Subcutaneous abdominal adipose tissue (tissue), 5 donors: Measurements from ENCODE around the gene LRRC4C.

Experiments
- H3K27ac ChIP-seq: one replicate; pipeline ENCODE4 v1.7.0; 2013; ENCODE audit warnings: low read depth, mild to moderate bottlenecking, inconsistent platforms, low read length, moderate library complexity
- H3K27me3 ChIP-seq, 5 donors: one replicate each; pipeline ENCODE4 v1.7.0; 2013; ENCODE audit warnings: low read length in 5 of 5, inconsistent platforms in 1 of 5; ENCODE audit not compliant: control insufficient read depth in 5 of 5, insufficient read depth in 4 of 5
- H3K36me3 ChIP-seq, 5 donors: one replicate each; pipeline ENCODE4 v1.7.0; 2013; ENCODE audit warnings: low read length in 5 of 5; ENCODE audit not compliant: control insufficient read depth in 5 of 5, insufficient read depth in 5 of 5
- H3K4me1 ChIP-seq, 5 donors: one replicate each; pipeline ENCODE4 v1.7.0; 2013; ENCODE audit warnings: low read length in 5 of 5, mild to moderate bottlenecking in 3 of 5, moderate library complexity in 1 of 5; ENCODE audit not compliant: control insufficient read depth in 5 of 5, insufficient read depth in 5 of 5
- H3K4me3 ChIP-seq, 5 donors: one replicate each; pipeline ENCODE4 v1.7.0; 2013; ENCODE audit warnings: low read length in 5 of 5, low read depth in 1 of 5
- H3K9ac ChIP-seq, 5 donors: one replicate each; pipeline ENCODE4 v1.7.0; 2013; ENCODE audit warnings: low read length in 5 of 5, mild to moderate bottlenecking in 4 of 5, moderate library complexity in 3 of 5
- H3K9me3 ChIP-seq, 5 donors: one replicate each; pipeline ENCODE4 v1.7.0; 2013; ENCODE audit warnings: low read length in 5 of 5; ENCODE audit not compliant: control insufficient read depth in 5 of 5
- donor health status: healthy.
- donor health status: healthy.
- donor health status: healthy.
- donor health status: healthy.
- donor health status: healthy.

The LRRC4C gene

DNA sequence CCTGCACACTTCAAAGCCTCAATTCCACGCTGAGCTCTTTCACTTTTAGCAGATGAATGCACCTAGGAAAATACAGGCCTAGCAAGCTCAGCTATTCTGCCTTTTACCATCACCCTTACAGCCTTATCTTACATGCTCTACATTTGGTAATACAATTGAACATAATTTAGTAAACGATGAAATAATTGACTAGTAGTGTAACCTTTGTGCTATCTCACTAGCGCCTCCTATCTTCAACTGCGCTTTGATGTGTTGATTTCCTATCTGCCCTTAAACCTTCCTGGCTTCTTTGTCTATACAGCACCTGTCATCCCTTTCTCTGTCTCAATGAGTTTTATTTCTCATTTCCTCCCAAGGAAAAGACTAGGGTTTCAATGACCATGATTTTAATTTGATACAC lies 149.7 kb downstream of the LRRC4C start:
- Histone ChIP-seq H3K9ac (no peak overlapping the region), H3K4me1 (no peaks in the 10 kb centered on the region)

GRCh38 chr11:41309111-41309522 lies 150.3 kb downstream of the LRRC4C start:
- Histone ChIP-seq H3K27ac (no peak overlapping the region), H3K36me3 (no peaks in the 10 kb centered on the region), H3K9ac (no peak overlapping the region), H3K27me3 (no peaks in the 10 kb centered on the region), H3K9me3 (no peaks in the 10 kb centered on the region), H3K4me3 (no peak overlapping the region), H3K4me1 (no peaks in the 10 kb centered on the region)

More for the DNA sequence above, 149.7 kb downstream of the LRRC4C start:
- Histone ChIP-seq H3K27me3 (no peaks in the 10 kb centered on the region), H3K27ac (no peak overlapping the region), H3K36me3 (no peaks in the 10 kb centered on the region), H3K9me3 (no peaks in the 10 kb centered on the region), H3K4me3 (no peak overlapping the region)

- Histone ChIP-seq H3K9me3 (no peaks in the 10 kb centered on the region), H3K4me1 (no peaks in the 10 kb centered on the region), H3K4me3 (no peak overlapping the region), H3K27me3 (no peaks in the 10 kb centered on the region), H3K36me3 (no peaks in the 10 kb centered on the region), H3K27ac (no peak overlapping the region), H3K9ac (no peak overlapping the region)
Observed at GRCh38 chr11:41308286-41308685, 151.2 kb downstream of the LRRC4C start.

GRCh38 chr11:41307296-41308080 lies 152.0 kb downstream of the LRRC4C start:
- Histone ChIP-seq H3K27me3 (no peaks in the 10 kb centered on the region), H3K36me3 (no peaks in the 10 kb centered on the region), H3K9ac (no peak overlapping the region), H3K4me1 (no peaks in the 10 kb centered on the region), H3K9me3 (no peaks in the 10 kb centered on the region), H3K27ac (no peak overlapping the region), H3K4me3 (no peak overlapping the region)

GRCh38 chr11:41306431-41306830 lies 153.0 kb downstream of the LRRC4C start:
- no peaks in the 10 kb centered on the region for H3K9me3 ChIP-seq
- no peak overlapping the region for H3K4me3 ChIP-seq
- H3K9ac ChIP-seq: no peak overlapping the region
- no peaks in the 10 kb centered on the region for H3K36me3 ChIP-seq
- H3K27ac ChIP-seq: no peak overlapping the region
- no peaks in the 10 kb centered on the region for H3K4me1 ChIP-seq
- no peaks in the 10 kb centered on the region for H3K27me3 ChIP-seq

DNA sequence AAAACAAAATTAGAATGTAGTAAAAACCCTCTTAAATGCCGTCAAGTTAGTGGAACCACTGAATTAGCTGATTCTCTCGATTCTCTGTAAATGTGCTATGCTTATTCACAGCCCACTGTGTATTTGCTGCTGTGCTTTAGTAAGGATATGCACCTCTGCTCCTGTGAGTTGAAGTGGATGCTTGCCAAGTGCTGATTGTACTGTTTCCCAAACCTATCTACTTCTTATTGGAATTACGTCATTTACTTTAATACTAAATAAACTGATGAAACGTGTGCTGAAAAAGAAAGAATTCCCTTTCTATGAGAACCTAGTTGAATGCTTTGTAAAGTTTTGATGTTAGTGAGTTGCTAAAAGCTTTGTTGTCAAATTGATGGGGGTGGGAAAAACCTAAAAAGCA lies 158.4 kb downstream of the LRRC4C start:
- H3K4me3 ChIP-seq: no peak overlapping the region

GRCh38 chr11:41289408-41289807 lies 170.0 kb downstream of the LRRC4C start:
- Histone ChIP-seq H3K4me3 (no peak overlapping the region), H3K36me3 (no peaks in the 10 kb centered on the region), H3K27me3 (no peaks in the 10 kb centered on the region), H3K9me3 (no peaks in the 10 kb centered on the region), H3K4me1 (no peaks in the 10 kb centered on the region), H3K27ac (no peak overlapping the region), H3K9ac (no peak overlapping the region)

More for the DNA sequence above, 158.4 kb downstream of the LRRC4C start:
- Histone ChIP-seq H3K9me3 (no peaks in the 10 kb centered on the region), H3K27ac (no peak overlapping the region), H3K9ac (no peak overlapping the region), H3K27me3 (no peaks in the 10 kb centered on the region), H3K36me3 (no peaks in the 10 kb centered on the region), H3K4me1 (no peaks in the 10 kb centered on the region)

- no peaks in the 10 kb centered on the region for H3K36me3 ChIP-seq
- no peak overlapping the region for H3K4me3 ChIP-seq
- no peak overlapping the region for H3K9ac ChIP-seq
- H3K27ac ChIP-seq: no peak overlapping the region
- H3K4me1 ChIP-seq: no peaks in the 10 kb centered on the region
- H3K9me3 ChIP-seq: no peaks in the 10 kb centered on the region
- no peaks in the 10 kb centered on the region for H3K27me3 ChIP-seq
Observed at GRCh38 chr11:41286751-41287150, 172.7 kb downstream of the LRRC4C start.

- Histone ChIP-seq H3K27me3 (no peaks in the 10 kb centered on the region), H3K9me3 (no peaks in the 10 kb centered on the region), H3K4me3 (no peak overlapping the region), H3K9ac (no peak overlapping the region), H3K27ac (no peak overlapping the region), H3K36me3 (no peaks in the 10 kb centered on the region), H3K4me1 (no peaks in the 10 kb centered on the region)
Observed at GRCh38 chr11:41284354-41284753, 175.1 kb downstream of the LRRC4C start.

GRCh38 chr11:41283191-41283930 lies 176.1 kb downstream of the LRRC4C start:
- no peaks in the 10 kb centered on the region for H3K36me3 ChIP-seq
- H3K4me1 ChIP-seq: no peaks in the 10 kb centered on the region
- no peak overlapping the region for H3K4me3 ChIP-seq
- no peaks in the 10 kb centered on the region for H3K9me3 ChIP-seq
- no peaks in the 10 kb centered on the region for H3K27me3 ChIP-seq
- H3K27ac ChIP-seq: no peak overlapping the region
- no peak overlapping the region for H3K9ac ChIP-seq
